Stimulated activated CD8-positive, alpha-beta memory T cell treated with anti-CD3 and anti-CD28 coated beads, Interleukin-7, amount 100 ng/mL, for 24 hours (primary cell): Measurements from ENCODE around the gene FUT2.
"Not testable (repeated sequence)": the region's sequence is repeated elsewhere in the genome, so short reads cannot be mapped to it uniquely, and the experiment has no call there.

Source experiments
- DNase-seq: peaks from one replicate; pipeline ENCODE4 v3.0.0-alpha.2; 2020; ENCODE audit warnings: low read depth

FUT2 gene

DNA sequence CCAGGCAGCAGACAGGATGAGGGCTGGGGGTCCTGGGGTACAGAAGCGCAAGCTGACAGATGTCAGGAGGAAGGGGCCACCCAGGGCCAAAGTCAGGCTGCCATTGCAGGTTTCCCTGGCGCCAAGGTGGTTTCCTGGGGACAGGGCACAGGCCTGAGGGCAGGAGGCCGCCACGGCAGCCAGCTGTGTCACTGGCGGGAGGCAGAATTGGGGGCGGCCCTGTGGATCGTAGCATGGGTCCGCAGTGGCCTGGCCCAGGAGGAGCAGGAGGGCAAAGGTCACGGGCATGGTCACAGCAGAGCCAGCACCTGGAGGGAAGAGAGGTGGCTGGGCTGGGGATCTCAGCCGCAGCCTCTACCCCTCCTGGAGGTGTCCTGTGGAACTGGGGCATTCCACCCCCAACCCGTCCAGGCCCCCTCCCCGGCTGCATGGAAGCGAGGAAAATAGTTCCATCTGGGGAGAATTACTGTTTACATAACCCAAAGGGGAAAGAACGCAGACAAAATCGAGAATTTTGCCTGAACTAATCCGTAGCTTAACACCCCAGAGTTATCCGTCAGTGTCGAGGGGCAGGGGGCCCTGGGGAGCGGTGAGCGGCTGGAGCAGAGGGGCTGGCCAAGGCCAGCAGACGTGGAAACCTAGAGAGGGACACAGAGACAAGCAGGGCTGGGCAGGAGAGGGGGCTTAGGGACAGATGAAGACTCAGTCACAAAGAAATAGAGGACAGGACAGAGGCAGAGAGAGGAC is 24.9 kb upstream of the FUT2 start:
- DNase-seq = no peak

- no peak for DNase-seq
These were observed 24.2 kb upstream of the FUT2 start for GRCh38 chr19:48671446-48671995.

GRCh38 chr19:48672994-48673393 is 22.8 kb upstream of the FUT2 start, which contains the start of gene NTN5:
Gene NTN5, minus strand, starts transcription at chr19:48673017. Its CDS starts 2,031 bp downstream, at chr19:48670986.
- DNase-seq = no peak

- DNase-seq = no peak
These were observed 22.2 kb upstream of the FUT2 start for GRCh38 chr19:48673436-48674100.

DNA sequence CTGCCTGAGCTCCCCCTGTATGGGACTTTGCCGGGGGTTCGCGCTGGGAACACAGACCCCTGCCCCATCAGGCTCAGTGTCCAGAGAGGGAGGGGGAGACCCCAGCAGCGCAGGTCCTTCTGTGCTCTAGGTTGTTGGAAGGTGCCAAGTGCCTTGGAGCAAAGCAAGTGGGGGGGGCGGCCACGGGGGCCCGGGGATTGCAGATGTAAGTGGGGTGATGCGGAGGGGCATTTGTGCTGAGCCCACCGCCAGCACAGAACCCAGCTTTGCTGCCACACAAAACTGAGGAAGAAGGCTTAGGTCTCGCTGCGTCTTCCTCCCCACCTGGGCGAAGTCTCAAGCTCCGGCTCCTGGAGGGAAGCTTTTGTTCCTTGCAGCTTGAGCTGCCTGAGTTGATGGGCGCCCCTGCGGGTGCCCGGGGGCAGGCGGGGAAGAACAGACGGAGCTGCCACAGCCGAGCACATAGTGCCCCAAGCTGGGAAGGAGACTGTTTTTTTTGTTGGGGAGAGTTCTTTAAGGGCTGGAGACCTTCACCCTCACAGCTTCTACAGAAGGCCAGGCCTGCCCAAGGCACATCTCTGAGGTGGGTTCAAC is 21.5 kb upstream of the FUT2 start:
- DNase-seq = no peak

DNA sequence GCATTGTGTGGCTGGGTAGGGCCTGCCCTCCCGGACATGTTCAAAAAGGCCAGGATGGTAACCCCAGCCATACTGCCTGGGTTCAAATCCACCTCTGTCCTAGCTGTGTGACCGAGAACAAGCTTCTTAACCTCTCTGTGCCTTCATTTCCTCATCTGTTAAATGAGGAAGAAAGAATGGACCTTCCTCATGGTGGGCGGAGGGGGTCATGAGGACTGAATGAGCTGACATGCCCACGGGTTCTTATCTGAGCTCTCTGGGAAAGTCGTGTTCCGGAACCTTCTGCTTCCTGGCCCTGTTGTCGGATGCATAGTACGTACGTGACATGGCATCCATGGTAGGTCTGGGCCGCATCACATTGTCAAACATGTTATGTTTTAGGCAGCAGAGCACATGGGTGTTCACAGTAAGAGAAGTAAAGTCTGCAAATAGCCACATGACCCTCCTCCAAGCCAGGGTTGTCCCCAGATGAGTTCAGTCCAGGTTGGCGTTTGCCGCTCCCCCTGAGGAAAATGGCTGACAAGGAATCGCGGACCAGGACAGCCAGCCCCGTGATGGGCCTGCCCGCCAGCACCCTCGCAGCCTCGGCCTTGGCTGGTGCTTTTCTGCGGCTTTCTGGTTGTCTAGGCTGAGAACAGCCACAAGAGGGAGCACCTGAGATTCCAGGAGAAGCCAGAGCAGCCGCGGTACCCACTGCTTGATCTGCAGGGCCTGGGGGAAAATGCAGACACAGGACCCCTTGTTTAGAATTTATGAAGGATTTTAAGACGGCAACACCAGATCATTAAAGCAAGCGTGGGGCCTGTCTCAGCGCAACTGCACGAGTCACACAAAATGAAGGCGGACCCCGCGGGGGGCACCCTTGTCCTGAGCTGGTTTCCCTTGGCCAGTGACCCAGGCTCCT is 20.6 kb upstream of the FUT2 start:
- peak; percentile 35 for DNase-seq

GRCh38 chr19:48676487-48676886 is 19.3 kb upstream of the FUT2 start:
- no peak for DNase-seq

GRCh38 chr19:48676887-48677286 is 18.9 kb upstream of the FUT2 start:
- no peak for DNase-seq

DNA sequence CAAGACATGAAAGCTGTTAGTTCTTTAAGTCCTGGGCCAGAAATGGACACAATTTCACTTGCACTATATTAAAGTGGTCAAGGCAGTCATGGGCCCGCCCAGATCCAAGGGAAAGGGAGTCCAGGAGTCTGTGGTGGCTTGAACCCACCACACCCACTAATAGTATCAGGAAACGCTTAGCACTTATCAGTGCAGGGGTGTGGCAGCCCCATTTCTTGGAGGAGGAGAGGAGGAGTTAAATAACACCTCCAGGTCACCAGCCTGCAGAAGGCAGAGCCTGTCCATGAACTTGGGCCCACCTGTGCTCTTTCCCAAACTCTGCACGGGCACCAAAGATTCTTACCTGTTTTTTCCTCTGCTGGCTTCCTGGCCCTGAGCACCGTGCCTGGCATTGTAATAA is 17.6 kb upstream of the FUT2 start:
- DNase-seq = no peak

GRCh38 chr19:48680006-48680405 is 15.8 kb upstream of the FUT2 start:
- not testable (repeated sequence) for DNase-seq

DNA sequence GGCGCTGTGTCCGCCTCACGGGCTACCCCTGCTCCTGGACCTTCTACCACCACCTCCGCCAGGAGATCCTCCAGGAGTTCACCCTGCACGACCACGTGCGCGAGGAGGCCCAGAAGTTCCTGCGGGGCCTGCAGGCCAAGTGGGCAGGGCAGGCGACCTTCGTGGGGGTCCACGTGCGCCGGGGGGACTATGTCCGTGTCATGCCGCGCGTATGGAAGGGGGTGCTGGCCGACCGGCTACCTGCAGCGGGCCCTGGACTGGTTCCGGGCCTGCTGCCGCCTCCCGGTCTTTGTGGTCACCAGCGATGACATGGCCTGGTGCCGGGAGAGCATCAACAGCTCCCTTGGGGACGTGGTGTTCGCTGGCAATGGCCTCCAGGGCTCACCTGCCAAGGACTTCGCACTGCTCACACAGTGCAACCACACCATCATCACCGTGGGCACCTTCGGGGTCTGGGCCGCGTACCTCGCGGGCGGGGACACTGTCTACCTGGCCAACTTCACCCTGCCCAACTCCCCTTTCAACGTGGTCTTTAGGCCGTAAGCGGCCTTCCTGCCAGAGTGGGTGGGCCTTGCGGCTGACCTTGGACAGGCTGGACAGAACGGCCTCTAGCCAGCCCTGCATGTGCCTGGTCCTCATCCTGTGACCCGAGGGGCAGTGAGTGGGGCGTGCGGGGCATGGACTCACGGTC is 15.2 kb upstream of the FUT2 start:
- DNase-seq = no peak

- no peak for DNase-seq
These were observed 14.7 kb upstream of the FUT2 start for GRCh38 chr19:48681127-48681470.

DNA sequence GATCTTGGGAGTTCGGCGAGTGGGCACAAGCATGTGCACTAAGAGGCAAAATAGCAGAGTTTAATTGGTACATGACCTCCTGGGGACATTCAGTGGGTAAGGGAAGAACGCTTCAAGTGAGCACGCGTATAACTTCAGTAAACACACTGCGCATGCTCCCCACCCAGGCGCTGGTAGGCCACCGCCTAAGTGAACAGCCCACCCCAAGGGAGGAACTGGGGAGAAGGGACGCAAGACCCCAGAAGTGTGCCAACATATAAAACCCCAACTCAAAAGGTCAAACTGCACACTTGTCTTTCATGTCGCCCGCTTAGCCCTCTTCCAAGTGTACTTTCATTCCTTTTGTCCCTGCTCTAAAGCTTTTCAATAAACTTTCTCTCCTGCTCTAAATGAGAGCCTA is 12.4 kb upstream of the FUT2 start:
- peak; percentile 12 for DNase-seq

DNA sequence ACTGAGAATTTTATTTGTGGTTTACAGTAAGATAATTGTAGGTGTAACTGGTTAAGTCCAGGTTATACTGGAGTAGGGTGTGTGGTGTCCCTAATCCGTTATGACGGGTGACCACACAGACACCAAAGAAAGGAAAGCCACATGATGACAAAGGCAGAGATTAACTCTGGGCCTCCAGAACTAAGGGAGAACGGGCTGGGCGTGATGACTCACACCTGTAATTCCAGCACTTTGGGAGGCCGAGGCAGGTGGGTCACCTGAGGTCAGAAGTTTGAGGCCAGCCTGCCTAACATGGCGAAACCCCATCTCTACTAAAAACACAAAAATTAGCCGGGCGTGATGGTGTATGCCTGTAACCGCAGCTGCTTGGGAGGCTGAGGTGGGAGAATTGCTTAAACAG is 10.2 kb upstream of the FUT2 start:
- no peak for DNase-seq

DNA sequence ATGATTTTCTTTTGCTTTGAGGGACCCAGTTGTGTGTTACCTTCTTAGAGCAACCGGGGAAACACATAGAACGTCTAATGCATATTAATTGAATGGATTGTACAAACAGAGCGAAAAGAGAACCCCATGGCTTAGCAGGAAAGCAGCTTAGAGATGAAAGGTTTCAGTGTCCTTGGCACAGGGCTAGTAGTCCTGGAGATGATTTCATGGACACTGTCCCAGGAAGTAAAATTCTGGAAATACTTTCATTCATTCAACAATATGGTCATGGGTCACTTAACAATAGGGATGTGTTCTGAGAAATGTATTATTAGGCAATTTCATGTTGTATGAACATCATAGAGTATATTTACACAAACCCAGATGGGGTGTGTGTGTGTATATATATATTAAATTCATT is 9.7 kb upstream of the FUT2 start:
- DNase-seq = no peak

DNA sequence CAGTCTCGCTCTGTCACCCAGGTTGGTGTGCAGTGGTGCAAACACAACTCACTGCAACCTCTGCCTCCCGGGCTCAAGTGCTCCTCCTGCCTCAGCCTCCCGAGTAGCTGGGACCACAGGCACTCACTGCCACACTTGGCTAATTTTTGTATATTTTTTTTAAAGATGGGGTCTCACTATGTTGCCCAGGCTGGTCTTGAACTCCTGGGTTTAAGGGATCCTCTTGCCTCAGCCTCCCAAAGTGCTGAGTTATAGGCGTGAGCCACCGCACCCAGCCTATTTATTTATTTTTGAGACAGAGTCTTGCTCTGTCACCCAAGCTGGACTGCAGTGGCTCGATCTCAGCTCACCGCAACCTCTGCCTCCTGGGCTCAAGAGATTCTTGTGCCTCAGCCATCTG is 9.1 kb upstream of the FUT2 start:
- DNase-seq = not testable (repeated sequence)

DNA sequence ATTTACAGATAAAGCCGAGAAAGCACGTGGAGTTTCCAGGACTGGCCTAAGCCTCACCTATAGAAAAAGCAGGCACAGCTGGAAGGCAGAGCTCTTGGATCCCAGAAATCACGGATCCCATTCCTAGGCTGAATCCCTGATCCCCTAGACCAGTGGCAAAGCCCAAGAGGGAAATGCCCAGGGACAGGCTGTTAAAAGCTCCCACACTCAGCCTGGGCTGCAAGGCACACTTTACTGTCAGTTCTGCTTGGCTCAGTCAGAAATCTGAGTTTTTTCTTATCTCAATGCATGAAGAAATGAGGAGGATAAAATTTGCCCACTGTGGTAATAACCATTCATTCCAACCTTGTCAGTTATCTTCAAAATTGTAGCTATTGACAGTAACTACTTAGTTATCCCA is 8.0 kb upstream of the FUT2 start:
- no peak for DNase-seq

DNA sequence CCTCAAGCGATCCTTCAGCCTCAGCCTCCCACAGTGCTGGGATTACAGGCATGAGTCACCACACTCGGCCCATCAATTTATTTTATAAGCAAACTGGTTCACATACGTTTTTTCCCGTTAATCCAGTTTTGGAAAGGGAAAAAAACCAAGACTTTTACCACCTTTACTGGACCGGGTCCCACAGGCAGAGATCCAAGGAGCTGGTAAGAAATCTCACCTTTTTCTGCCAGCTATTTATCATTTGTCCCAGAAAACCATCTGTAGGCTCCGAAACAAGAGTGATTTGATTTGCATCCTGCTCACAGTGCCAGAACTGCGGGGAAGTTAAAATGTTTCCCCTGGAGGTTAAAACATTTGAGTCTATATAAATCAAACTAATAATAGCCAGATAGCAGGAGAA is 6.3 kb upstream of the FUT2 start:
- DNase-seq = no peak

DNA sequence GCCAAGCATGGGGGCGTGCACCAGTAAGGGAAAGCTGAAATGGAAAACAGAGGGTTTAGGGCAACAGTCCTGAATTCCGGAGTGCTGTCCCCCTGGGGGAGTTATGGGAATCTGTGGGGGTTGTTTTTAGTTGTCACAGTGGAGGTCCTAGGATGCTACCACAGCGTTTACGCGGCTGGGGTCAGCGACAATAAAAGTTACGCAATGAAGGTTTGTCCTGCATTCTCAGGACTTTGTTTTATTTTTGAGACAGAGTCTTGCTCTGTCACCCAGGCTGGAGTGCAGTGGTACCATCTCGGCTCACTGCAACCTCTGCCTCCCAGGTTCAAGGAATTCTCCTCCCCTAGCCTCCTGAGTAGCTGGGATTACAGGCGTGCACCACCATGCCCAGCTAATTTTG is 2.1 kb upstream of the FUT2 start:
- DNase-seq = not testable (repeated sequence)

DNA sequence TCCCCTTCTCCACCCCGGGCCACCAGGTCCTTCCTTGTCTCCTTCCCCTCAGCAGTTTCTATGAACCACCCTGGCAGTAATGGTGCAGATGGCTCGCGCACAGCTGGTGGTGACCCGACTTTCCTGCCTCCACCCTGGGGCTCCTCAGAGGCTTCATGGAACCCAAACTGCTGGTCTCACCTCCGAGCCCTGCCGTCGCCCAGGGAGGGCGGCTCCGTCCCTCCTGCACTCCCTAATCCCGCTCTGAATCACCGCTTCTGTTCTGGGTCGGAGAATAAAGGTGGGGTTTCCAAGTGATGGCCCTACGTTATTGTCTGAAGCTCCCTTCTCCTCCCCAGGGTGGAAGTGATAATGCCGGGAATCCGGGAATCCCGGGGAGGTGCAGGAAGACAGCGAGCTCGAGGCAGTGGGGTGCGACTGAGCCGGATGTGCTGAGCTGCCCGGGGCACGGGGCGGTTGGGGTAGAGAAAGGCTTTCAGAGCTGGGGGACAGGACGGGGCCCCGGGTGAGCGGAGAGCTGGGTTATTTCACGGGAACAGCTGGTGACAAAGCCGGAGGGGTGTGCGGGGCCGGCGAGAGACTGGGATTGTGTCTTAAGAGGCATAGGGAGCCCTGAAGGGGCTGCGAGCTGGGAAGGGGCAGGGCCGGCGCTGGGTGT is 711 bp downstream of the FUT2 start:
- DNase-seq = no peak

DNA sequence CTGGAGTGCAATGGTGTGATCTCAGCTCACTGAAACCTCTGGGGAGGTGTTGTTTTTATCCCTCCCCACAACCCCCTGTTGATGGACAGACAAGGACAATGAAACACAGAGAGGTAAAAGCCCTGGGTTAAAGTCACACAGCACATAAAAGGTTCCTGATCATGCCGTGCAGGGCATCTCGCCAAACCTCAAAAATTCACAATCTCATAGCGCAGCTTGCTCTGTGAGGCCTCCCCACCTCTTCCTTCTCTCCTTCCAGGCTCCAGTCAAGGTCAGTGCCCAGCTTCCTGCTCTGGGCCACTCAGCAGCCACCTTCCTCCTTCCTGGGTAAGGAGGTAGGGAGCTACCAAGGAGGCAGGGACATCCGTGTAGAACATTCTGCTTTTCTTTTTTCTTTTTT is 2.3 kb downstream of the FUT2 start:
- DNase-seq = no peak
